NCI-H2081 treated with DMSO at 0.1 percent for 48 hours (cell line): ENCODE data around the gene BMPER.

Source experiments
- DNase-seq: peaks from one replicate; lab custom pipeline; 2025; lab: John Stamatoyannopoulos, UW

Gene BMPER

DNA sequence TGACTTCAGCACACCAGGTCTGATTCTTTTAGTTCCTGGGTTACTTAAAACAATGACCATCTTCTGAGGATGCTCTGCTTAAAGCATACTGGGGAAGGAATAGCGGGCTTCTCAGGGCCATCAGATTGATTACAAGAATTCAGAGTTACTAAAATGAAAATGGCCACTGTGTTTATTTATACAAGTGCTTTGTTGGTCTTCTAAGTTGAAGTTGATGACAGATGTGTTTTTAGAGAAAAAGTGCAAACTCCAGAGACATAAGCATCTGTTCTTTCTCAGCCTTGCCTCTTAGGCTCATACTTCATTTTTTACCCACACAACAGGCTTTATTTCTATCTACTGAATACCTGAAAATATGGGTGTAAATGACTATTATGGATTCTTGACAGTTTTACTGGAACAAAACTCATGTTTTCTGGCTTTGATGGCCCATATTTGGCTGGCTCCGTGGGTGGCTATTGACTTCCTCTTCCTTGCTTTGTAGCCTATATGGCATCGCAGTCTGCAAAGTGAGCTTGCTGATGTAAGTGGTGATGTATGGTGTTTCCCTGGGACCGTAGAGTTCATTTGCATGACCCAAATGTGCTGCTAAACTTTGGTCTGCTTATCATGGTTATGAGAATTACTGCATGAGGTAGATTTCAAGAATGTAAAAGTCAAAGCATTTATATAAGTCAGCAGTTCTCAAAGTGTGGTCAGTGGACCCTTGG, 121.3 kb downstream of the BMPER start:
- no peak for DNase-seq

DNA sequence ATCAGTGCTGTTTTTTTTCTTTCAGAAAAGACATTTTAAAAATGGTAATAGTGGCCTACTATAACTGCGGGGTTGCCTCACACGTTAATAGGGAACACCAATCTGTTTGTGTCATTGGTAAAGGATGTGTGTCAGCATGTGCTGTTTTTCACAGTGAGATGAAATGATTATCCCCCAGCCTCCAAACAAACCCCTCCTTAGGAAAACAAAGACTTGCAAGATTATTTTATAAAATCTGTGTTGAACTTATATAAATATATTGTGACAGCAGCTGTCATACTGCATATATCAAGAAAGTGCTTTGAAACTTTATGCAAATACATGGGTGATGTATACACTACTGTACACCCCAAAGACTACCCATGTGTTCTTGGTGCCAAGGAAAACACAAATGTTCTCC, 125.8 kb downstream of the BMPER start:
- DNase-seq = no peak

- no peak for DNase-seq
Observed at GRCh38 chr7:34034728-34035127, 129.4 kb downstream of the BMPER start.

DNA sequence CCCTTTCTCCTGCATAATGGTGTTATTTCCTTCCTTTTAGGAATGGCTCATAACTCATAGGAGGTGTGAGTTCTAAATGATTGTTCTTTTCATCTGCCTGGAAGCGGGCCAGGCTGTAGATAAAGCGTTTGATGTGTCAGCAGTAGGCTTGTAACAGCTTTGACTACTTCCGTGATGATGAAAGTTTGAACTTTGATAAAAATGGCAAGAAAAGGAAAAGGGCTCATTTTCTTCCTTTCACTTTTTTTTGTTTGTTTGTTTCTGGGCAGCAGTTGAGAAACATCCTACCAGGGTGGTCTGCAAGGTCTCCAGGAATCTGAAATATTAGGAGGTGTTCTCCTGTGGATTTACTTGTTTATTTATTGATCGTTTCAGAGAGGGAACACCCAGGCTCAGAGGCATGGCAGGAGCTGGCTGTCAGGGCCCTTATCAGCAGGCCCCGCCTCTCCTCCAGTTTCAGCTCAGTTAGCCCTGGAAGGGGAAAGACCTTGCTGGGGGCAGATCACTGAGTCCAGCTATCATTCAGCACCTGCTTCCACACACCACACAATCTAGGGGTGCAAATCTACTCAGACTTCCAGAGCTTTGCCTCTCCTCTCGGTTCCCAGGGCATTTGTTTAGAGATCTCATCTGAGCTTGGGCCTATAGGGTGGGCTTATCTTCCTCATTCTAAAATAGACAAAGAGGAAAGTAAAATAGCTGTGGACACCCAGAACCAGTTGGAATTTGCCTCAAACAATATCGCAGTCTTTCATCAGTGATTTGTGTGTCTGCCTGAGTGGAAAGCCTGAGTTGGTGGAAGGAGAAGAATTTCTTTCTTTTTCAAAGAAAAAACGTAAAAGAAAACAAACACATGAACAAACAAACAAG, 130.9 kb downstream of the BMPER start:
- no peak for DNase-seq

- DNase-seq = no peak
Observed at GRCh38 chr7:34036972-34037792, 131.8 kb downstream of the BMPER start.

- no peak for DNase-seq
Observed at GRCh38 chr7:34038816-34039470, 133.6 kb downstream of the BMPER start.

GRCh38 chr7:34041707-34042106, 136.4 kb downstream of the BMPER start:
- no peak for DNase-seq

- no peak for DNase-seq
Observed at GRCh38 chr7:34042406-34042805, 137.1 kb downstream of the BMPER start.

- DNase-seq = no peak
Observed at GRCh38 chr7:34043461-34044305, 138.3 kb downstream of the BMPER start.

DNA sequence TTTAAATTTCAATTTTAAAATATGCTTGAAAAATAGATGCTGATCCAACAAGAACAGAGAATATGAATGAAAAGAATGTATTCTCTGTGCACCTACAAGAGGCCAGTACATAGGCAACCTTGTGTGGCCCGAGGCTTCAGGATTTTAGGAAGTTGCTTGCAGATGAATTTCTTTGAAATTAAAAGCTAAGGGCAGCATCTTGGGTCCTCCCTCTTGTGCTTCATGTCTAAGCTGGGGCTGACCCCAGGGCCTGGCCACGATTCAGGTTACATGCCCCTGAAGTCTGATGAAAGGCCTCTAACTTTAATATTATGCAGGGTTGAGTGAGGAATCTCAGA, 138.9 kb downstream of the BMPER start:
- DNase-seq = no peak

DNA sequence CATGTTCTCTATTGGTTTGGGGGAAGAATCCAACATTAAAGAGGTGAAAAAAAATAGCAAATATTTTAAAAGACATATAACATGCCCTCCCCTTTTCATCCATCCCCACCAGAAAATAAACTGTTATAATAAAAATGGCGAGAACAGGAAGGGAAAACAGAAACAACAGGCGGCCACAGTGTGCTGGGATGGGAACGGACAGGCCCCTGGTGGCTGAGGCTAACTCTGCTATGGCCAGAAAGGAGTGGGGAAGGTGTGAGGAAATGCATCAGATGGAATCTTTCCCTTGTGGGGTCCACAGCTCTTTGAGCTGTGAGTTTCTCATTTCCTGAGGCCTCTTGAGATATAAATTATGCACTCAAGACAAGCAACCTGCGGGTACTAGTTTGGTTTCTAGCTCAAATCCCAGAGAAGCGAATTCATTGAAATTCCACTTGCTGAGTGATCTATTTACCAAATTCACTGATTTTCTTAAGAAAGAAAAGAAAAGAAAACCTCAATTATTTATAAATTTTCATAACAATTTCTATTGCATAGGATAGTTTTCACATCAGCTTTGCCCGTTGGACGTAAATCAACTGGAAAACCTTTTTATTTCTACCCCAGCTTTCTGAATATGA, 139.5 kb downstream of the BMPER start:
- no peak for DNase-seq

DNA sequence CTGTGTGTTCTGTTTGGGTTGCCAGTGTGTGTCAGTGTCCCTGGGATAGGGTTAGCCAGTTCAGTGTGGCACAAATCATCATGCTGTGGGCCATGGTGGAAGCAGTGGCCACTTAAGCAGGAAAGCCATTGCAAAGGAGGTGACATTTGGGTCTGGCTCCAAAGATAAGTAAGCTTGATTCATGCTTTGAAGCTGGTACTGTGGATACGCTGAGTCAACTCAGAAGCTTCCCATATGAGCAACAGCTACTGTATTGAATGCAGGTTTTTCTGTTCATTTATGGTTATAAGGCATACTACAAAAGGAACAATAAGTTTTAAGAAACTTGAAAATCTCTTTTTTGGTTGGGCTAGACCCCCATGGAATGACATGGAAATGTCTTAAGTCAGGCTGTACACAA, 143.1 kb downstream of the BMPER start:
- DNase-seq = no peak

DNA sequence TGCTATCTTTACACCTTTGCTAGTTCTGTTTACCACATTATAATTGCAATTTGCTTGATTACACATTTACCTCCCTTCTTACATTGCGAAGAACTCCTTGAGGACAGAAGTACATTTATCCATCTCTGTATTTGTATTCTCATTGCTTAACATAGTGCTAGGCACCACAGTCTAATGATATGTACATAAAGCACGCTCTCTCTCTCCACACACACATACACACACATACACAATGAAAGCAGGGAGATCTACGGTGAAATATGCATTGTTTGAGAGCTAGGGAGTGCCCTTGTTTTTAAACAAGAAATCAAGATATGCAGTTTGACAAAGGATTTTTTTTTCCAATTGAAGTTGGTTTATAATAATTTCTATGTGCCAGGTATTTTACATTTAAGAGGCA, 148.7 kb downstream of the BMPER start:
- no peak for DNase-seq

DNA sequence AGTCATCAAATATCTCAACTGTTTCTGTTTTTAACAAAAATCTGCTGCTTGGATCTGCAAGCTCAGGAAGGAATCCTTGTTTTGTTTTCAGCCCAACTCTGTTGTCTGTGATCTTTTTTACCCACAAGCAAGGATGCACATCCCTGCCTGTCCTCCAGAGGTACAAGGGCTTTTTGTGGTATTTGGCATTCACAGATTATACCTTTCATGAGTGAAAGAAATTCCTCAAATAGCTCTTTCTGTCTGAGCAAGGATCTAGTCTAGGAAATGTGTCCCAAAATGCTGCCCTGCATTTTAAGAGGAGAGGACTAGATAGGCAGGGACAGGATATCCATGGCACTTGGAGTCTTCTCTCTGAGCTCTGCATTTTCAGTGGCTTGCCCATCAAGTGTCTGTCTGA, 151.8 kb downstream of the BMPER start:
- no peak for DNase-seq

DNA sequence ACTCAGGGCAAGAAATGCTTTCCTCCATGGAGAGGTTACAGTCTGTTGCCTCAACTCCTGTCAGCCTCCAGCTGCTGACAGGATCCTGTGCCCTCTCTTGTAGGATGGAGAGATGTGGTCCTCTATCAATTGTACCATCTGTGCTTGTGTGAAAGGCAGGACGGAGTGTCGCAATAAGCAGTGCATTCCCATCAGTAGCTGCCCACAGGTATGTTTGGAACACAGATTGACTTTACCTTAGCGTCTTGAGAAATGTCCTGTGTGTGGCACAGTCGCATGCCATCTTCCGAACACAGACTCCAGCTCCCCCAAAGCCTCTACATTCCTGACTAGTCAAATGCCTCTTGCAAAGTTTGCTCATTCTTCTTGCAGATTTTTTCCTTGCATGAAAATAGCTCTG, 152.6 kb downstream of the BMPER start:
- no peak for DNase-seq

- DNase-seq = no peak
Observed at GRCh38 chr7:34058801-34059135, 153.4 kb downstream of the BMPER start.

DNA sequence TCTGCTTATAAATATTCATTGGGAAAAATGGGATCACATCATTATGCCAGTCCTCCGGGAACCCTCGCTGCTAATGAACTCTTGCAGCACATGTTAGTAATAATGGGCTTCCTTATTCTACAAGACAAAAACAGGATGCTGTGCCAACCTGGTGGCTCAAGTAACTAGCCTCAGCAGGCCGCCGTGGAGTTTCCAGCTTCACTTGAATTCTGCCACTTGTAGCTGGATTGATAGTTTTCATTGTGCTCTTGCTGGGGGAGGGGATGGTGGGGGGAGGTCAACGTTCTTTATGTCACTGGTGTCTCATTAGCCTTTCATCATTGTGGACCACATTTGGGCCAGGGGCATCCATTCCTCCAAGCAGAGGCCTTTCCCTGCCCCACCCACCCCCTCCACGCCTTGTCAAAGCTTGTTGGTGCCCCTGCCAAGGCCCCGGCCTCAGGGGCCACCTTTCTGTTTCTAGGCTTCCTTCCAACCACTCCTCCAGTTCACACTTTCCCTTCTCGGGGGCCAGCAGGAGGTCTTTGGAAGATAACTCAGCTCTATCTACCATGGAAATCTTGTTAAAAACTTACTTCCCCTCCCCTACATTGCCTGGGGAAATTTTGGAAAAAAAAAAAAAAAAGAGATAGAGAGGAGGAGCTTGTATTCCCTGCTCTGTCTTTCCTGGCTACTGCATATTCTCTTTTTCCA, 153.9 kb downstream of the BMPER start:
- no peak for DNase-seq

- no peak for DNase-seq
Observed at GRCh38 chr7:34060196-34060947, 155.0 kb downstream of the BMPER start.

DNA sequence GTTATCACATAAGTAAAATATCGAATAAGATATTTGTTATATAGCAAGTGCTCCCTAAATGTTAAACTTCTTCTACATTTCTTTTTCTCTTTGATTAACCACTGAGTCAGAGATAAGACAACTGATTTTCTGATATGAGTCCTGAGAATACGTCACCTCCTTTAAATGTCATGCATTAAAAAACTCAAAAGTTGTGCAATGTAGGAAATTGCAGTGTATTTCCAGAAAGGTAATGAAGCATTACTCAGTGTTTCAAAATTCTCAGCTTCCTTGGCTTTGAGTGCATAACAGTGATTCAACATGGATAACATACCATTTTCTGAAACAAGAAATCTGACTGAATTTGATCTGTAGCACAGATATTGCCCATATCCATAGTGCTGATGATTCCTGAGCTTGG, 155.8 kb downstream of the BMPER start:
- DNase-seq = no peak

DNA sequence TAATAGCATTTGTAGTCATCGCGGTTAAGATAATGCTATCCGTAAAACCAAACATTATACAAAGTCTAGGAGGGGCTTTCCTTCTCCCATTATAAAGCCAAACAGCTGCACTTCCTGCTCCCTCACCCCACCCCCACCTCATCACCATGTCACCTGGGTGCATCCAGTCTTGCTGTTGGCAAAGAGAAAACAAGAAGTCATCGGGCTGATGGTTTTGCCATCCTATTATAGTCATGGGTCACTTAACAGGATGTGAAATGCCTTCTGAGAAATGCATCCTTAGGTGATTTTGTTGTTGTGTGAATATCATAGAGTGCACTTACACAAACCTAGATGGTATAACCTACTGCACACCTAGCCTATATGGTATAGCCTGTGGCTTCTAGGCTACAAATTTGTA, 157.0 kb downstream of the BMPER start:
- no peak for DNase-seq
